ENCODE results near the gene ARID3A. TPM values are rescaled to one million over a fixed set of nuclear protein-coding genes. Genes with fewer than 3 reads are reported as not detected.
A peak's percentile ranks its signal among the peaks of the same experiment; 100 is the strongest.

ARID3A gene
- total RNA-seq, 1 donor from 2014 or later = 83.0 TPM

DNA sequence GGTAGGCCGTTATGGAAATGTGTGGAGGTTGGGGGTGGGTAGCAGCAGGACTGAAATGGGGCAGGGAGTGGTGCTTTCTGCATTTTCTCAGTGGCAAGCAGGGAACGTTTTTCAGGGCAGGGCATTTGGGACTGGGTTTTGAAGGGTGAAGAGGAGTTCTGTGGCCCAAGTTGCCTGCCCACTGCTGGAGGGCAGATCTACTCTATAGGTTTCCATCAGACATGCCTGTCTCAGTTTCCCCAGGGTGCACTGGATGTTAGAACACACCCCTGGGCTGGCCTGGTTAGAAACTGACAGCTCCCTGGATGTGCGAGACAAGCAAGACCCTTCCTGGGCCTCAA, 73.5 kb downstream of the ARID3A start:
- Mint-ChIP-seq H3K4me1 (ENCODE audit: unreplicated experiment) (peaks cover 5% of the 10 kb centered on the region), H3K27ac (no peak overlapping the region), H3K9me3 (no peaks in the 10 kb centered on the region), H3K4me3 (peak overlapping the region; percentile 76), H3K36me3 (no peaks in the 10 kb centered on the region), H3K27me3 (peaks cover 52% of the 10 kb centered on the region)
- TF ChIP-seq CTCF (conservative IDR thresholded peaks at IDR 0.05) = no peak
- DNase-seq (ENCODE audit: extremely low spot score, unreplicated experiment) = no peak

DNA sequence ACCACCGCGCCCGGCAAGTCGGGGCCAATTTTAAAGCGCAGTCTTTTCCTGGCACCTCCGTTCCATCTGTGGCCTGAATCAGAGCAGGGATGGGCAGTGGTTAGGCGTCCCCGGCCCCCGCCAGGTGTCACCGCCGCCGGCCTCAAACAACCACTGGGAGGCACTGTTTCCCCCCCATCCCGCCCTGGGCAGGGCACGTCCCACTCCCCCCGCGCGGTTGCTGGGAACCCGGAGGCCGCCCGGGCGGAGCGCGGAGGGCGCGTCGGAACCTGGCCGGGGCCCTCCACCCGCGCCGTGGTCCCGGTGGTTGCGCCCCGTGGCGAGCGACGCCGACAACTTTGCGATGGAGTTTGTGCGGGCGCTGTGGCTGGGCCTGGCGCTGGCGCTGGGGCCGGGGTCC, 74.3 kb downstream of the ARID3A start, which contains the start of gene GRIN3B:
Gene GRIN3B (plus strand): TSS at position 325 of the 400 bp plus-strand sequence. CDS start 19 bp downstream, at position 344.
- Mint-ChIP-seq H3K4me3 (peak within 1 kb of the TSS; percentile 76), H3K9me3 (no peaks in the 10 kb centered on the region), H3K36me3 (no peaks in the 10 kb centered on the region), H3K4me1 (ENCODE audit: unreplicated experiment) (peaks cover 5% of the 10 kb centered on the region), H3K27ac (no peak within 1 kb of the TSS), H3K27me3 (peaks cover 53% of the 10 kb centered on the region)
- no peak for DNase-seq (ENCODE audit: extremely low spot score, unreplicated experiment)
- peak; percentile 74 for TF ChIP-seq CTCF (conservative IDR thresholded peaks at IDR 0.05)

- Mint-ChIP-seq H3K9me3 (no peaks in the 10 kb centered on the region), H3K27me3 (peaks cover 53% of the 10 kb centered on the region), H3K36me3 (no peaks in the 10 kb centered on the region), H3K4me3 (peak overlapping the region; percentile 65), H3K4me1 (ENCODE audit: unreplicated experiment) (peaks cover 5% of the 10 kb centered on the region), H3K27ac (no peak overlapping the region)
- TF ChIP-seq CTCF (conservative IDR thresholded peaks at IDR 0.05) = no peak
- DNase-seq (ENCODE audit: extremely low spot score, unreplicated experiment) = no peak
These were observed 75.0 kb downstream of the ARID3A start for GRCh38 chr19:1000591-1001537.

GRCh38 chr19:1001538-1002166, 75.8 kb downstream of the ARID3A start:
- peak; percentile 95 for TF ChIP-seq CTCF (conservative IDR thresholded peaks at IDR 0.05)
- peaks cover 46% of the 10 kb centered on the region for H3K27me3 Mint-ChIP-seq
- no peak overlapping the region for H3K27ac Mint-ChIP-seq
- H3K4me3 Mint-ChIP-seq = peak overlapping the region; percentile 65
- H3K36me3 Mint-ChIP-seq = peaks cover 2% of the 10 kb centered on the region
- H3K9me3 Mint-ChIP-seq = no peaks in the 10 kb centered on the region
- H3K4me1 Mint-ChIP-seq (ENCODE audit: unreplicated experiment) = peaks cover 5% of the 10 kb centered on the region
- DNase-seq (ENCODE audit: extremely low spot score, unreplicated experiment) = no peak

GRCh38 chr19:1002600-1002999, 76.8 kb downstream of the ARID3A start:
- Mint-ChIP-seq H3K4me3 (no peak overlapping the region), H3K27me3 (peaks cover 36% of the 10 kb centered on the region), H3K9me3 (no peaks in the 10 kb centered on the region), H3K4me1 (ENCODE audit: unreplicated experiment) (peaks cover 5% of the 10 kb centered on the region), H3K36me3 (peaks cover 5% of the 10 kb centered on the region), H3K27ac (peak overlapping the region; percentile 60)
- TF ChIP-seq CTCF (conservative IDR thresholded peaks at IDR 0.05) = no peak
- no peak for DNase-seq (ENCODE audit: extremely low spot score, unreplicated experiment)

All from type B pancreatic cell (in vitro differentiated cells).